GM18508 (cell line): ENCODE data around the gene ARFGEF2.
"Not testable (repeated sequence)": the region's sequence is repeated elsewhere in the genome, so short reads cannot be mapped to it uniquely, and the experiment has no call there.

Source experiments
- ATAC-seq: cut with Tn5 transposase; IDR thresholded peaks from one replicate; pipeline ENCODE4 v1.9.1; 2021; ENCODE audit warnings: moderate number of reproducible peaks; ENCODE audit not compliant: insufficient read depth, unreplicated experiment

The ARFGEF2 gene

DNA sequence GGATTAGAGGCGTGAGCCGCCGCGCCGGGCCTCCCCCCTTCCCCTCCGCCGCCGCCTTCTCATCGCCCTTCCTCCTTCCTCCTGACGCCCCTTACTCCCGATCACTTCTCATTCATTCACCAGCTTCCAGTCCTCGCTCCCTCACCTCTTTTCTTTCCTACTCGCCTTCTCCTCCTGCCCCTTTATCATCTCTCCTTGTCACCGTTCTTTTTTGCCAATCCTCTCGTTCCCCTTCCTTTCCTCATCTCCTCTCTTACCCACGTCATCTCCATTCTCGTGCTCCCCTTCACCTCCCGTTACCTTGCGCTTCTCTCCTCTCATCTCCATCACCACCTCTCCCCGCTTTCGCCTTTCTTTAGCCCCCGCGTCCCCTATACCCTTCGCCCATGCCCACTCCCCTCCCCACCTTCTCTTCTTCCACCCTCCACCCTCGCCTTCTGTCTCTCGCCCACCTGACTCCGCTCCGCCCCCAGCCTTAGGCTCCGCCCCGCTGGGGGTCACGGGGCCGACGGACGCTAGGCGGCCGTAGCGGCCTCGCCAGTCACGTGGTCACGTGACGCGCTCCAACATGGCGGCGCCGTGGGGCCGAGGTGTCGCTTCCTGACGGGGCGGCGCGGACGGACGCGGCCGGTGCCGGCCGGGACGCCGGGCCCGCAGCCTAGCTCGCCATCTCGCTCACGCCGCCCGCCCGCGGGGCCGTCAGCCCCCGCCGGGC, at the start of gene ARFGEF2:
ARFGEF2 (plus strand) TSS at position 544 of the 715 bp plus-strand sequence. CDS start 179 bp downstream, outside the sequence.
- ATAC-seq, result no peak

DNA sequence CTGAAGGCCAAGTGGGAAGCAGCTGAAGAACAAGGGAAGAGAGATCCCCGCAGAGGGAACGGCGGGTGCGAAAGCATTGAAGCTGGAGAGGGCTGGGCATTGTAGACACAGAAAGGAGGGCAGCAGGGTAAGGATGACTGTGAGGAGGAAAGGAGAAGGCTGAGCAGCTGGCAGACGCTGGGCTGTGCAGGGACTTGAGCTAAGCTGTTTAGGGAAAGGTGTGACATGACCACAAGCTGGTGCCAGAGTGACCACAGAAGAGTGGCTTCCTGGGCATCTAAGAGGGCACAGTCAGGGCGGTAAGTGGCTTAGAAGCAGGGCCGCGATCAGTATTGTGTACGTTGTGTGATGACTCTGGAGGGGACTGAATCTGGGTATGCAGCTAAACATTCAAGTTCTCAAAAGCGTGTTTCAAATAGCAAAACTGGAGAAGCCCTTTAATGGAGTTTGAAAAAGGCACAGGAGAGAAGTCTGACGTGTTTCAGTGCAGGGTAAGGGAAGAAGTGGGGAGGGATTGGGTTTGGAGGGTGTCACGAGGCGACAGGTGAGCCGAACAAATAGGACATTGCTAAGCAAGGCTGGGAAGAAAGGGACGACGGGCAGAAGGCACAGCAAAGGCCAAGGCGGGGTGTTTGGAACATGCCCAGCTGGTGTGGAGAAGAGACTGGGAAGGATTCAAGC, 46.1 kb upstream of the ARFGEF2 start:
- ATAC-seq, result no peak

DNA sequence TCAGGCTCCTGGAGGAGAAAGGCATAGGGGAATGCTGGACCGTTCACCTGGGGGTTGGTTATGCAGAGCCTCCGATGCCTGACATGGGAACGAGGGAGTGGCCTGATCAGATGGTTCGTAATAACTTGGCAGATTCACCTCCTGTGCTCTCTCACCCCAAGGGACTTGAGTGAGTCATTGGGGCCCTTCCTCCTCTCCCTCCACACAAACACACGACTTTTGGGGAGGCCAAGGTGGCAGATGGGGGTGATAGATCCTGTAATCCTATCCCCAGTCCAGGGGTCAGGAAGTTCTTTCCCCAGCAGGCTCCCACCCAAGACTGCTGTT, 45.6 kb upstream of the ARFGEF2 start:
- no peak for ATAC-seq

DNA sequence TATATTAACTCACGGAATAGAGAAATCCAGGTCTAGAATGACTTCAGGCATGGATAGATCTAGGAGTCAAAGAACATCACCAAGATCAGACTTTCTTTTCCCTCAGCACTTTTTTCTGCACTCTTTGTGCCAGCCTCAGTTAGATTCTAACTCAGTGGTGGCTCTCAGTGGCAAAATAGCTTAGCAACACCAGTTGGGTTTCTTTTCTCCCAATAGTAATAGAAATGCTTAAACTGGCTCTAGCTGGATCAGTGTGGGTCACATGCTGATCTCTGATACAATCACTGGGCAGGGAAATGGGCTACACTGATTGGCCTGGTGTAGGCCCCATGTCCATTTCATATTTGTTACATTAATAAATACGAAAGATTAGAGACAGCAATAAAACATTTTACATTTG, 44.2 kb upstream of the ARFGEF2 start:
- ATAC-seq, result no peak

DNA sequence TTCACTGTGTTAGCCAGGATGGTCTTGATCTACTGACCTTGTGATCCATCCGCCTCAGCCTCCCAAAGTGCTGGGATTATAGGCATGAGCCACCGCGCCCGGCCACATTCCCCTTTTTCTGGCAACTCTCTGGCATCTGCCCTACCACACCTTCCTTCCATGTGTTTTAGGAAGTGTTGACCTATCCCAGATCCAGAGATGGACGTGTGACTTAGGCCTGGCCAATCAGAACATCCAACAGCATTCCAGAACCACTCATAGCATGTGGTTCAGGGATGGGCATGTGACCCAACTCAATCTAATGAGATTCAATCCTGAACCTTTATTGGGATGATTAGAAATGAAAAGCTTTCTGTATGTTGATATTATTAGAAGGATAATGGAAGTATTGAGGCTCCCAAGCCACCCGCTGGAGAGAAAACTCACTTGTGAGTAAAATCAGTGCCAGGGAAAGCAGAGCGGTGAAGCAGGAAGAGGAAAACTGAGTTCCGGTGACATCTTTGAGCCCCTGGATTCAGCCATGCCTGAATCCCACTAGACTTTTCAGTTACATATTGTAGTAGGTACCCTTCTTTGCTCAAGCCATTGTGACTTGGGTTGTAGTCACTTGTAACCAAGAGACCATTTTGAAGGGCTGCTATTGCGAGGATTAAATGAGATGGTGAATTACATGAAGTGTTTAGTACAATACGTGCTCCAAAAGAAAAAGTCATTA, 42.8 kb upstream of the ARFGEF2 start:
- ATAC-seq, result no peak

DNA sequence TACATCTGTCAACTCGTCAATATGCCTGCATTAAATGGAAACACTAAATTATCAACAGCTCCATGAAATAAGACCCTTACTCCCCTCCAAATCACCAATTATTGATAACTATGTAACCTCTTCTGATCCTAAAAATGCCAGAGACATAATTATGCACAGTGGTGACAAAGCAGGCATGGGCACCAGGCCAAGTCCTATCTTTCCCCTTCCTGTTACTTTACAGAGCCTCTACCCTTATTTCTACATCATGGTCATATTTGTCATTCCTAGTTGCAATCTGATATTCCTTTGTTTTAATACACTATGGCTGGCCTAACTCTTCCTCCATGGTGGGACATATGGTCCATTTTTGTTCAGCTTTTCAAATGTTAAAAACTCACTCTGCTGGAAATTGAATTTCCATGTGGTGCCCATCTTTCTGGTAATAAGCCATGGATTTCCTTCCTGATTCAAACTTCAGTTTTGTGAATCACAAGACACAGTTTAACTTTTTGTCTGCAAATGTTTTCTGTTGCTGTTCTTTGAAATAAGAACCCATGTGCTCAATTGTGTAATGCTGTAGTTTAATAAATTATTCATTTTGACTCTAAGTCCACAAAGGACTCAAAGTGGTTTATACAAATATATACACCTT, 41.8 kb upstream of the ARFGEF2 start:
- ATAC-seq, result no peak

DNA sequence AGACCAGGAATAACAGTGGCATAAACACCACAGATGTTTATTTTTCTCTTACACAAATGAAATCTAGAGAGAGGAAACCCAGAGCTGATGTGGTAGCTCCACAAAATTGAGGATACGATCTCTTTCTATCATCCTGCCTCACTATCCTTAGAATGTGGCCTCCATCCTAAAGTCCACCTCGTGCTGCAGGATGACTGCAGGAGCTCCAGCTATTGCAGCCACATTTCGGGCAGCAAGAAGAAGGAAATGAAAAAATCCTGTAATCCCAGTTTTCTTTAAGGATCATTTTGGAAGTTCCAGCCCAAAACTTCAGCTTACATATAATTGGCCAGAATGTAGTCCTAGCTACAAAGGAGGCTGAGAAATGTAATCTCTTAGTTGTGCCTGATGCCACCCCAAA, 41.2 kb upstream of the ARFGEF2 start:
- no peak for ATAC-seq

DNA sequence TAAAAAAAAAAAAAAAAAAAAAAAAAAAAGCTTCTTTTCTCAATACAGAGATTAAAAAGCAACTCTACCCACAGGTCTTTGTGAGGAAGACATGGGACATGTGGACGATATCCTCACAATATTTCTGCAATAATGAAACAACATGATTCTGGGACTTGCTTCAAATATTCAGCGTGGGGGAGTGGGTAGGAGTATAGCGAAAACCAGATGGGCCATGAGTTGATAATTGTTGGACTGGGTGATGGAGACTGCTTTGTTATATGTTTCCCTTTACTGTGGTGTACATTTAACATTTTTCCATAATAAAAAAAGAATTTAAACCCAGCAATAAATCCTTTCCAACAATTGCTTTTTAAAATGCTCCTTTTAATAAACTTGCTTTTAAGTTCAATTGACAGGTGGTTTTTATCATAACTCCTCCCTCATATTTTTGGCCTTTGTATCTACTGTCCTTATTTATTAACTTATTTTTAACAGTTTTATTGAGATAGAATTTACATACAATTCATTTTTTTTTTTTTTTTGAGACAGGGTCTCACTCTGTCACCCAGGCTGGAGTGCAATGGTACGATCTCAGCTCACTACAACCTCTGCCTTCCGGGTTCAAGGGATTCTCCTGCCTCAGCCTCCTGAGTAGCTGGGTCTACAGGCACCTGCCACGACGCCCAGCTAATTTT, 40.4 kb upstream of the ARFGEF2 start:
- no peak for ATAC-seq

DNA sequence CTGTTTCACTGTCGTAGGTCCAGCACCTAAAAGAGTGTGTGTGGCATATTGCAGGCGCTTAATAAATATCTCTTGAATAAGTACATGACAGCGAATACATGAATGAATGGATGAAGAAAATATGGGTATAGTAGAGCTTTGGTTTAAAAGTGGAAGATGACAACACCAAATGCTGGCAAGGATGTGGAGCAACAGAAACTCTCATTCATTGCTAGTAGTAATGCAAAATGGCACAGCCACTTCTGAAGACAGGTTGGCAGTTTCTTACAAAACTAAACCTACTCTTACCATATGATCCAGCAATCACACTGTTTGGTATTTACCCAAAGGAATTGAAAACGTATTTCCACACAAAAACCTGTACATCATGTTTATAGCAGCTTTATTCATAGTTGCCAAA, 36.3 kb upstream of the ARFGEF2 start:
- no peak for ATAC-seq

DNA sequence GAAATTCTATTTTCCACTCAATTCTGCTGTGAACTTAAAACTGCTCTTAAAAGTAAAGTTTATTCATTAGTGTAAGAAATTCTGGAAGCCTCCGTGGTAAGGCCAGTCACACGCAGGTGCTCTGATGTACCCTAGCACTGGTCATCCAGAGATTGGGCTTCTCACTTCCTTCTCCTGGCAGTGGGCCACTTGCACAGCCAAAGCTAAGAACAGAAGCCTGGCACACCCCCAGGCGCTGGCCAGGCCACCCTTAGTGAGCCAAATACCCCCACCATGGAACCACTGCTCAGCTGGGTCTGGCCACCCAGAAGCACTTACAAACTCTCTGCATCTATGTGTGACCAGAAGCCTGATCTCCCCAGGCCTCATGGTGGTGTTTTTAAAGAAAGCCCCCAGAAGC, 35.3 kb upstream of the ARFGEF2 start:
- ATAC-seq, result no peak

DNA sequence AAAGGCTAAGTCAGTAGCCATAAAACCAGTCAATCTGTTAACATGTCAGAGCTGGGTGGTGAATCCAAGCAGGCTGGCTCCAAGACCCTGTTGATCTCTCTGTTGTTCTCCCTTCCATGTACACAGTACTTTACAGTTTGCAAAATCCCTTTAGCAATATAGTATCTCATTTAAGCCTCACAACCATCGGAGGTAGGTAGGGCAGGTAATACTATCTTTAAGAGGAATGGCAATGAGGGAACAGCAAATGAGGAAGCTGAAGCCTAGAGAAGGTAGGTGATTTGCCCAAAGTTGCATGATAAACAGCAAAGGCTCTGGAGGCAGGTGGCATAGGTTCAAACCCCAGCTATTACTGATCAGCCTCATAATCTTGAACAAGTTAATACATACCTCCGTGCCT, 34.7 kb upstream of the ARFGEF2 start:
- ATAC-seq, result no peak

DNA sequence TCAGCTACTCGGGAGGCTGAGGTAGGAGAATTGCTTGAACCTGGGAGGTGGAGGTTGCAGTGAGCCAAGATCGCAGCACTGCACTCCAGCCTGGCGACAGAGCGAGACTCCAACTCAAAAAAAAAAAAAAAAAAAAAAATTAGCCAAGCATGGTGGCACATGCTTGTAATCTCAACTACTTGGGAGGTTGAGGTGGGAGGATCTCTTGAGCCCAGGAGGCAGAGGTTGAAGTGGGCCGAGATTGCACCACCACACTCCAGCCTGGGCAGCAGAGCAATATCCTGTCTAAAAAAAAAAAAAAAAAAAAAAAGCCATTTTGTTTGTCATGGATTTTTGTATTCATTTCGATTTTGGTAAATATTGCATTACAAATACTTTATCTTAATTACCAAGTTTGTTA, 33.0 kb upstream of the ARFGEF2 start:
- not testable (repeated sequence) for ATAC-seq

DNA sequence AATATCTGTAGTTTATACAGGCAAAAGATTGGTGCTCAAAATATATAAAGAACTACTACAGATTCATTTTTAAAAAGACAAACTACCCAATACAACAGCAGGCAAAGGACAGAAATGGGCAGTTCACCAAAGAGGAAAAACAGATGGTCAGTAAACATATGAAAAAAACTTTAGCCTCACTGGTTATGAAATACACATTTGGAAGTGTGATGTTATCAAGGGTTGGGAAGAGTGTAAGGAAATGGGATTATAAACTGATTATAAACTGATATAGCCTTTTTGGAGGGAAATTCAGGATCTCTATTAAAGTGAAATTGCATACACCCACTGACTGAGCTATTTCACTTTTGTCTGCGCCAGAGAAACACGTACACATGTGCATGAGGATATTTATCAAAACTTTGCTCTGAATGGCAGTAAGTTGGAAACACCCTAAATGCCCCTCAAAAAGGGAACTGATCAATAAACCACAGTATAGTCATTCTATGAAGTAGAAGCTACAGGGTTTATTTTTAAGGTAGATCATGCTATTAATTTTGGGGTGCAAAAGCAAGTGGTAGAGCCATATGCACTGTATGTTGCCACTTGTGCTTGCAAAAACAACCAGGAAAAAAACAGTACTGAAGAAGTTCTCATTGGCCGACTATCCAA, 32.2 kb upstream of the ARFGEF2 start:
- no peak for ATAC-seq

DNA sequence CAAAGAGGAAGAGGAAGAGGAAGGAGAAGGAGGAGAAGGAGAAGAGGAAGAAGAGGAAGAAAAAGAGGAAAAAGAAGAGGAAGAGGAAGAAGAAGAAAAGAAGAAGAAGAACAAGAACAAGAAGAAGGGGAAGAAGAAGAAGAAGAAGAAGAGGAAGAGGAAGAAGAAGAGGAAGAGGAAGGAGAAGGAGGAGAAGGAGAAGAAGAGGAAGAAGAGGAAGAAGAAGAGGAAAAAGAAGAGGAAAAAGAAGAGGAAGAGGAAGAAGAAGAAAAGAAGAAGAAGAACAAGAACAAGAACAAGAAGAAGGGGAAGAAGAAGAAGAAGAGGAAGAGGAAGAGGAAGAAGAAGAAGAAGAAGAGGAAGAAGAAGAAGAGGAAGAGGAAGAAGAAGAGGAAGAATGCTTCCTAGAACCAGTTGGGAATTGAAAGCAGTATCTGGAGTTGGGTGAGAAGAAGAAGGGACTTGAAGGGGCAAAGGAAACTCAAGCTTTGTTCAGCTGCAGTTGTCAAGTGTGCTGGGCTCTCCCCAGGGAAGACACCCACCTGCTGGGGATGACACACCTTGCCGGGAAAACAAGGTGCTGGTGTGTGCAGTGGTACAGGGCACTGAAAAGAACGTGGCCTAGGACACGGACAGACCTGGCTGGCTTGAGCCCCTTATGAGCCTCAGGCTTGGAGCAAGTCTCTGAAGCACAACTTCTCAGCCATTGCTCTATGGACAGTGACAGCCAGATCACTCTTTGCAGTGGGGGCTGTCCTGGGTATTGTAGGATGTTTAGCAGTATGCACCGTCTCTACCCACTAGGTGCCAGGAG, 30.1 kb upstream of the ARFGEF2 start:
- ATAC-seq, result no peak

DNA sequence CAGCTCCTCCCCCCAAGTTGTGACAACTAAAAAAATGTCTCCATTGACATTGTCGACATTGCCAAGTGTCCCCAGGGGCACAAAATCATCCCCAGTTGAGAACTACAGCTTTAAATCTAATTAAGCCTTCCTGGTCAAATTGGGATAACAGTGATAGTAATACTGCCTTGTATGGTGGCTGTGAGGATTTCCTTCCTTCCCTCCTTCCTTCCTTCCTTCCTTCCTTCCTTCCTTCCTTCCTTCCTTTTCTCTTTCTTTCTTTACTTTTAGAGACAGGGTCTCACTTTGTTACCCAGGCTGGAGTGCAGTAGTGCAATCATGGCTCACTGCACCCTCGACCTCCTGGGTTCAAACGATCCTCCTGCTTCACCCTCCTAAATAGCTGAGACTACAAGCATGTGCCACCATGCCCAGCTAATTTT, 29.5 kb upstream of the ARFGEF2 start:
- no peak for ATAC-seq

DNA sequence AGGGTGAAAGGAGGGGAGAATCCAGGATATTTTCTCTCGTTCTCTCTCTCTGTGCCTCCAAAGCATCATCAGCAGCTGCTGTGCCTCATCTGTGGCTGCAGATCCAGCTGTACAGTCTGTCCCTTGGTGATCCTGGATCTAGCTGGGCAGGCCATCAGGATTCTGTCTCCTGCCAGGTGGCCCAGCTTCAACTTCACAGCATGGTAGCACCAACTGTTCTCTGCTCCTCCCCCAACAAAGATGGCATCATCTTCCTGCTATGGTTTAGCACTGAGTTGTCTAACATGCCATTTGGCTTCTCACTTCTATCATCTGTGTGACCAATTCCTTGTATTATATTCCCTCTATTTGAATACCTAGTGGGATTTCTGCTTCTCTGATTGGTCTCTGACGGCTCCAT, 28.6 kb upstream of the ARFGEF2 start:
- no peak for ATAC-seq

DNA sequence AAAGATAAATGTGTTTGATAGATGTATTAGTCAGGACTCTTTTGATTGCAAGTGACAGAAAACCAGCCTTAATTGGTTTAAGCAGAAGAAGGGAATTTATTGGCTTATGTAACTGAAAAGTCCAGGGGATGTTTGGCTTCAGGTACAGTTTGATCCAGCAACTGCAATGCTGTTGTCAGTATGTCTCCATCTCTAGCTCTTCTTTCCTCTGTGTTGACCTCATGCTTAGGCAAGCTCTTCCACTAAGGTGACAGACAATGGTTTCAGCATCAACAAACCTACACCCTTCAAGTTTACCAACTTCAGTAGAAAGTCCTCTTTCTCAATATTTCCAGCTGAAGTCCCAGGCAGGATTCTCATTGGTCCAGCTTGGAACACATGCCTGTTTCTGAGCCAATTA, 28.1 kb upstream of the ARFGEF2 start:
- ATAC-seq, result no peak

DNA sequence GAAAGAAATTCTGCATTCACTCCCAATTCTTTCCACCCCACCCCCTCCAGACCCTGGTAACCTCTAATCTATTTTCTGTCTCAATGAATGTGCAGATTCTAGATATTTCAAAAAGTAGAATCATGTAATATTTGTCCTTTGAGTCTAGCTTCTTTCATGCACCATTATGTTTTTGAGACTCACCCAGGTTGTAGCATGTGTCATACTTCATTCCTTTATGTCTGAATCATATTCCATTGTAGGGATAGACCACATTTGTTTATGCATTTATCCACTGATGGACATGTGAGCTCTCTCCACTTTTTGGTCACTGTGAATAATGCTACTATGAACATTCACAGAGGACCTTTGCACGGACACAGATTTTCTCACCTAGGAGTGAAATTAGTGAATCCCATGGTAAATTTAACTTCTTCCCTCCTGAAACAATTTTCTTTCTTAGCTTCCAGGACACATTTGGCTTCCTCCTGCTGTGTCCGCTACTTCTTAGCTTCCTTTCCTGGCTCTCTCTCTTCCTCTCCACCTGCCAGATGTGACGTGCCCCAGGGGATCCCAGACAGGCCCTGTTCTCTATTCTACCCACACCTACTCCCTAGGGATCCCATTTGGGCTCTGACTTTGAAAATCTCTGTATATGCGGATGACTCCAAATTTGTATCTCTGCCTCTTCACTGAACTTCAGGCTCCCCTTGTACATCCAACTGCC, 24.1 kb upstream of the ARFGEF2 start:
- no peak for ATAC-seq

DNA sequence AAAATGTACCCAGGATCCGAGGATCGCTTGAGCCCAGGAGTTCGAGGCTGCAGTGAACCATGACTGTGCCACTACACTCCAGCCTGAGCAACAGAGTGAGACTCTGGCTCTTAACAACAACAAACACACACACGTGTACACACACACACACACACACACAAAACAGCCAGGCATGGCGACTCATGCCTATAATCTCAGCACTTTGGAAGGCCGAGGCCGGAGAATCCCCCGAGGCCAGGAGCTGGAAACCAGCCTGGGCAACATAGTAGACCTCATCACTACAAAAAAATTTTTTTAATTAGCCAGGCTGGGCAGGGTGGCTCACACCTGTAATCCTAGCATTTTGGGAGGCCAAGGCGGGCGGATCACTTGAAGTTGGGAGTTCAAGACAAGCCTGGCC, 23.3 kb upstream of the ARFGEF2 start:
- no peak for ATAC-seq
